Measurements from ENCODE around the gene RAD51. TPM values are rescaled to one million over a fixed set of nuclear protein-coding genes. Genes with fewer than 3 reads are reported as not detected.
A peak's percentile ranks its signal among the peaks of the same experiment; 100 is the strongest.

Gene RAD51
- polyA plus RNA-seq, 3 donors = 0.28 to 0.61 TPM; not detected in 1

GRCh38 chr15:40766906-40767837 is 72.2 kb downstream of the RAD51 start:
- Histone ChIP-seq H3K9ac (ENCODE audit: insufficient read depth, low read length, poor library complexity, severe bottlenecking) (no peak overlapping the region), H3K4me1 (ENCODE audit: control insufficient read depth in 1 of 2, insufficient read depth in 2 of 2, low read length in 2 of 2) (peaks cover 53 to 61% of the 10 kb centered on the region in 2 donors), H3K79me2 (ENCODE audit: insufficient read depth, low read length) (no peaks in the 10 kb centered on the region), H3K27me3 (ENCODE audit: control insufficient read depth in 2 of 2, insufficient read depth in 2 of 2, low read length in 2 of 2) (no peaks in the 10 kb centered on the region), H4K20me1 (ENCODE audit: insufficient read depth, low read length) (no peaks in the 10 kb centered on the region), H3K4me3 (replicated peaks in 1 of 3; ENCODE audit: low read depth in 2 of 3, low read length in 3 of 3) (no peak overlapping the region), H3K27ac (ENCODE audit: low read depth in 1 of 2, low read length in 2 of 2) (no peak overlapping the region), H3K36me3 (replicated peaks in 1 of 2; ENCODE audit: control insufficient read depth in 1 of 2, insufficient read depth in 2 of 2, low read length in 2 of 2) (peaks cover 16 to 34% of the 10 kb centered on the region in 2 donors), H3K9me3 (replicated peaks in 1 of 2; ENCODE audit: control insufficient read depth in 1 of 2, insufficient read depth in 1 of 2, low read length in 2 of 2) (no peaks in the 10 kb centered on the region), H3K4me2 (replicated peaks; ENCODE audit: extremely low read depth, low read length, poor library complexity, severe bottlenecking) (no peak overlapping the region), H2AFZ (ENCODE audit: insufficient read depth, low read depth, low read length, poor library complexity, severe bottlenecking) (no peak overlapping the region)
- no peak for TF ChIP-seq CTCF (IDR thresholded peaks at IDR 0.05)
- Mint-ChIP-seq H3K27me3 (ENCODE audit: low read depth in 3 of 3) (peaks cover 3 to 8% (median 6%) of the 10 kb centered on the region in 3 donors), H3K27ac (peak overlapping the region in 1 of 7 donors; percentile 15), H3K9me3 (no peaks in the 10 kb centered on the region), H3K4me3 (no peak overlapping the region), H3K36me3 (peaks cover 23 to 40% of the 10 kb centered on the region in 2 donors), H3K4me1 (peaks cover 53% of the 10 kb centered on the region)
- 96% methylated on average over 21 of the region's 32 CpGs for WGBS (ENCODE audit: insufficient coverage)
- no peak for DNase-seq
- intact Hi-C loops (cut with micrococcal nuclease) = loop anchor here in 1 of 2 donors (10.0 kb wide), 1 partner anchor 72 kb away; the partner anchor contains the start of gene RAD51

- Histone ChIP-seq H3K36me3 (replicated peaks in 1 of 2; ENCODE audit: control insufficient read depth in 1 of 2, insufficient read depth in 2 of 2, low read length in 2 of 2) (peaks cover 21 to 42% of the 10 kb centered on the region in 2 donors), H4K20me1 (ENCODE audit: insufficient read depth, low read length) (no peaks in the 10 kb centered on the region), H3K27me3 (ENCODE audit: control insufficient read depth in 2 of 2, insufficient read depth in 2 of 2, low read length in 2 of 2) (no peaks in the 10 kb centered on the region), H3K79me2 (ENCODE audit: insufficient read depth, low read length) (no peaks in the 10 kb centered on the region), H3K9me3 (replicated peaks in 1 of 2; ENCODE audit: control insufficient read depth in 1 of 2, insufficient read depth in 1 of 2, low read length in 2 of 2) (no peaks in the 10 kb centered on the region), H3K4me3 (replicated peaks in 1 of 3; ENCODE audit: low read depth in 2 of 3, low read length in 3 of 3) (no peak overlapping the region), H3K27ac (ENCODE audit: low read depth in 1 of 2, low read length in 2 of 2) (peak overlapping the region in 1 of 2 donors; percentile 61), H3K4me1 (ENCODE audit: control insufficient read depth in 1 of 2, insufficient read depth in 2 of 2, low read length in 2 of 2) (peaks cover 47 to 54% of the 10 kb centered on the region in 2 donors), H3K4me2 (replicated peaks; ENCODE audit: extremely low read depth, low read length, poor library complexity, severe bottlenecking) (no peak overlapping the region), H3K9ac (ENCODE audit: insufficient read depth, low read length, poor library complexity, severe bottlenecking) (no peak overlapping the region), H2AFZ (ENCODE audit: insufficient read depth, low read depth, low read length, poor library complexity, severe bottlenecking) (no peak overlapping the region)
- intact Hi-C loops (cut with micrococcal nuclease) = loop anchor here in 1 of 2 donors (10.0 kb wide), 1 partner anchor 73 kb away; the partner anchor contains the start of gene RAD51
- Mint-ChIP-seq H3K27me3 (ENCODE audit: low read depth in 3 of 3) (peaks cover 0 to 3% (median 2%) of the 10 kb centered on the region in 3 donors), H3K27ac (peak overlapping the region in 3 of 7 donors; percentile 60 to 71 (median 63)), H3K36me3 (peaks cover 27 to 47% of the 10 kb centered on the region in 2 donors), H3K4me3 (no peak overlapping the region), H3K4me1 (peaks cover 47% of the 10 kb centered on the region), H3K9me3 (no peaks in the 10 kb centered on the region)
- DNase-seq = no peak
- 96% methylated on average over 20 of the region's 29 CpGs for WGBS (ENCODE audit: insufficient coverage)
- TF ChIP-seq CTCF (IDR thresholded peaks at IDR 0.05) = no peak
Observed at GRCh38 chr15:40767838-40768500, 73.0 kb downstream of the RAD51 start.

All from CD14-positive monocyte (primary cell).